Peyer's patch (tissue), 4 donors: Measurements from ENCODE around the gene ARID1B. TPM values are rescaled to one million over a fixed set of nuclear protein-coding genes. Genes with fewer than 3 reads are reported as not detected.

Experiments
- DNase-seq, 3 donors: peaks; one replicate each; pipeline ENCODE4 v3.0.0-alpha.2; 2017 to 2019
- H3K27ac ChIP-seq, 4 donors: fragments of 200-600 bp; sonication (generic); one replicate each; pipeline ENCODE4 v1.5.1; 2016 to 2019
- H3K27me3 ChIP-seq, 2 donors: fragments of 200-600 bp; sonication (generic); one replicate each; pipeline ENCODE4 v1.5.1; 2019
- H3K36me3 ChIP-seq, 3 donors: fragments of 200-600 bp; sonication (generic); one replicate each; pipeline ENCODE4 v1.5.1; 2016 to 2019
- H3K4me1 ChIP-seq, 4 donors: fragments of 200-600 bp; sonication (generic); one replicate each; pipeline ENCODE4 v1.5.1; 2016 to 2019
- H3K4me3 ChIP-seq, 4 donors: fragments of 200-600 bp; sonication (generic); 1 replicate in 3 of 4; 2 replicates in 1 of 4; pipeline ENCODE4 v1.5.1; 2016 to 2019; ENCODE audit warnings: mild to moderate bottlenecking in 1 of 4
- H3K9me3 ChIP-seq, 4 donors: fragments of 200-600 bp; sonication (generic); one replicate each; pipeline ENCODE4 v1.5.1; 2016 to 2019; ENCODE audit warnings: mild to moderate bottlenecking in 1 of 4
- CTCF ChIP-seq, 6 experiments: fragments of 450-650 bp in 4 of 6; fragments of 200-600 bp in 2 of 6; sonication (generic) in 1 of 6; IDR thresholded peaks; one replicate each; pipeline ENCODE4 v1.5.1; 2017 to 2019; ENCODE audit warnings: antibody characterized with exemption in 6 of 6, mild to moderate bottlenecking in 3 of 6, moderate library complexity in 1 of 6
- POLR2A ChIP-seq, 2 donors: fragments of 450-650 bp; IDR thresholded peaks; one replicate each; pipeline ENCODE4 v1.5.1; 2017; ENCODE audit warnings: antibody characterized with exemption in 2 of 2, mild to moderate bottlenecking in 2 of 2, moderate library complexity in 2 of 2
- total RNA-seq, 4 donors: library from RNA; depleted of rRNA; stranded (reverse); fragments of >200 nt; gene quantifications; one replicate each; pipeline ENCODE4 v1.1.0, GENCODE V29; 2016

Gene ARID1B
- total RNA-seq, 4 donors from 2014 or later: 117 to 174 (median 149) TPM

GRCh38 chr6:156992020-156992804 lies 215.0 kb downstream of the ARID1B start:
- no peaks in the 10 kb centered on the region for H3K36me3 ChIP-seq
- DNase-seq: no peak
- no peak overlapping the region for H3K4me3 ChIP-seq
- no peaks in the 10 kb centered on the region for H3K9me3 ChIP-seq
- H3K27me3 ChIP-seq: no peaks in the 10 kb centered on the region
- H3K27ac ChIP-seq: no peak overlapping the region
- TF ChIP-seq CTCF (IDR thresholded peaks at IDR 0.05) (no peak), POLR2A (IDR thresholded peaks at IDR 0.05) (no peak)
- H3K4me1 ChIP-seq: peaks cover 0 to 16% (median 2%) of the 10 kb centered on the region in 4 donors

GRCh38 chr6:156993713-156994112 lies 216.5 kb downstream of the ARID1B start:
- no peak for DNase-seq
- Histone ChIP-seq H3K4me3 (no peak overlapping the region), H3K36me3 (no peaks in the 10 kb centered on the region), H3K27ac (no peak overlapping the region), H3K27me3 (no peaks in the 10 kb centered on the region), H3K9me3 (no peaks in the 10 kb centered on the region), H3K4me1 (peaks cover 0 to 15% (median 2%) of the 10 kb centered on the region in 4 donors)
- TF ChIP-seq POLR2A (IDR thresholded peaks at IDR 0.05): no peak
- TF ChIP-seq CTCF (IDR thresholded peaks at IDR 0.05): no peak

GRCh38 chr6:156994215-156995076 lies 217.3 kb downstream of the ARID1B start:
- Histone ChIP-seq H3K9me3 (no peaks in the 10 kb centered on the region), H3K4me1 (peaks cover 0 to 11% (median 2%) of the 10 kb centered on the region in 4 donors), H3K4me3 (no peak overlapping the region), H3K27ac (no peak overlapping the region), H3K27me3 (no peaks in the 10 kb centered on the region), H3K36me3 (no peaks in the 10 kb centered on the region)
- no peak for DNase-seq
- TF ChIP-seq CTCF (IDR thresholded peaks at IDR 0.05) (no peak), POLR2A (IDR thresholded peaks at IDR 0.05) (no peak)

GRCh38 chr6:156995502-156995901 lies 218.3 kb downstream of the ARID1B start:
- Histone ChIP-seq H3K4me1 (peaks cover 0 to 11% (median 2%) of the 10 kb centered on the region in 4 donors), H3K4me3 (no peak overlapping the region), H3K27ac (no peak overlapping the region), H3K36me3 (no peaks in the 10 kb centered on the region), H3K27me3 (no peaks in the 10 kb centered on the region), H3K9me3 (no peaks in the 10 kb centered on the region)
- no peak for TF ChIP-seq POLR2A (IDR thresholded peaks at IDR 0.05)
- TF ChIP-seq CTCF (IDR thresholded peaks at IDR 0.05): no peak
- DNase-seq: no peak

- DNase-seq: no peak
- Histone ChIP-seq H3K36me3 (no peaks in the 10 kb centered on the region), H3K9me3 (no peaks in the 10 kb centered on the region), H3K4me1 (peaks cover 0 to 11% (median 2%) of the 10 kb centered on the region in 4 donors), H3K4me3 (no peak overlapping the region), H3K27ac (no peak overlapping the region), H3K27me3 (no peaks in the 10 kb centered on the region)
- TF ChIP-seq CTCF (IDR thresholded peaks at IDR 0.05) (no peak), POLR2A (IDR thresholded peaks at IDR 0.05) (no peak)
These were observed 219.1 kb downstream of the ARID1B start for GRCh38 chr6:156996265-156996664.
